DMS79 treated with DMSO at 0.1 percent for 48 hours (cell line): ENCODE data around the gene ZNF500.
"Not testable (repeated sequence)": the region's sequence is repeated elsewhere in the genome, so short reads cannot be mapped to it uniquely, and the experiment has no call there.

ENCODE experiments used
- DNase-seq: peaks from one replicate; lab custom pipeline; 2025; lab: John Stamatoyannopoulos, UW

Gene ZNF500

DNA sequence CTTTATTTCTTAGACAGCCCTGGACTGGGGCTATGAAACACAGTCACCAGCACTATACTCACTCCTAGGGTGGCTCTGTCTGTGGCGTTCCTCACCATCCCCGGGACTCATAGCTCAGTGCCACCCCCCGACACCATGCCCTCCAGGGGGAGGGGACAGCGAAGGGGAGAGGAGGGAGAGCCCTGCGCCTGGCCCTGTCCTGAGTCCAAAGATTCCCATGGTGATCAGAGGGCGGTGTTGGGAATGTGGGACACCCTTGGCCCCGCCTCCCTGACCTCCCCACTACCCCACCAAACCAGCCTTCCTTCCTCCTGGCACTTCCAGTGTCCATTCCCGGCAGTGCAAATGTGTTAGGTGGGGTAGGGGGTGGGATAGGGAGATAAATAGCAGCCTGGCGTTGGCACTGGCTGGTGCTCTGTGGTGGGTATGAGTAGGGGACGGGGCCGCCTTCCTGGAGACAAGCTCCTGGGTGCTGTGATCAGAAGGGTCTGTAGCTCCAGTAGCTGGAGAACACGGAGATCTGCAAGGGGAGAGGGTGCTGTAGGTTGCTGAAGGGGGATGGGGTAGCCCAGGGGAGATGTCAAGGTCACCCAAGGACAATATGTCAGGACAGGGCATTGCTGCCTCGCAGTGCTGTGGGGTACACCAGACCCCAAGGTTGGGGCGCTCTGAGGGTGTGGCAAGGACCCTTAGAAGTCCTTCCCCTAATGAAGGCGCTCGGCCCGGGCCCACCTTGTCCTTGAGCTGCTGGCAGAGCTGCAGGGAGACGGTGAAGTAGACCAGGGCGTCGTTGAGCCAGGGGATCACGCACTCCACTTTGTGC lies 30.2 kb upstream of the ZNF500 start:
- DNase-seq: no peak

DNA sequence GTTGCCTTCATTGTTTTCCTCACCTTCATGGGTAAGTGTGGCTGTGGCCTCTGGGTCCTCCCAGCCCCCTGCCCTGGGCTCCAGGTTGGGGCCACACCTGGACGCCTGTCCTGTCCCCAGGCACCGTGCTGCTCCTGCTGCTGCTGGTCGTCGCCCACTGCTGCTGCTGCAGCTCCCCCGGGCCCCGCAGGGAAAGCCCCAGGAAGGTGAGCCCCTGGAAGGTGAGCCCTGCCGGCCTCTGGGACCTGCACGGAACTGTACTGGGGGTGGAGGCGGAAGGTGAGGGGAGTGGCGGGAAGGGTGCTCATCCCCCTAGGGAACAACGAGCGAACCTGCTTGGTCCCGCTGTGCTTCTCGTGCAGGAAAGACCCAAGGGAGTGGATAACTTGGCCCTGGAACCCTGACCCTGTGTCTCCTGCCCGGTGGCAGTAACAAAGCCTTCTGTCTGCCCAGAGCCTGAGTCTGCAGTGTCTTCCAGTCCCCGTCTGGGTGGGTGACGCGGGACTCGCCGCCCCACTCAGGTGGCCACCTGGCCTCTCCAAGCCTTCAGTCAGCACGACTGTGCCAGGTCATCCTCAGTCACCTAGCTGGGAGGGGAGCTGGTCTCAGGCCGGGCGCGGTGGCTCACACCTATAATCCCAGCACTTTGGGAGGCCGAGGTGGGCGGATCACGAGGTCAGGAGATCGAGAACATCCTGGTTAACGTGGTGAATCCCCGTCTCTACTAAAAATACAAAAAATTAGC lies 29.0 kb upstream of the ZNF500 start:
- no peak for DNase-seq

DNA sequence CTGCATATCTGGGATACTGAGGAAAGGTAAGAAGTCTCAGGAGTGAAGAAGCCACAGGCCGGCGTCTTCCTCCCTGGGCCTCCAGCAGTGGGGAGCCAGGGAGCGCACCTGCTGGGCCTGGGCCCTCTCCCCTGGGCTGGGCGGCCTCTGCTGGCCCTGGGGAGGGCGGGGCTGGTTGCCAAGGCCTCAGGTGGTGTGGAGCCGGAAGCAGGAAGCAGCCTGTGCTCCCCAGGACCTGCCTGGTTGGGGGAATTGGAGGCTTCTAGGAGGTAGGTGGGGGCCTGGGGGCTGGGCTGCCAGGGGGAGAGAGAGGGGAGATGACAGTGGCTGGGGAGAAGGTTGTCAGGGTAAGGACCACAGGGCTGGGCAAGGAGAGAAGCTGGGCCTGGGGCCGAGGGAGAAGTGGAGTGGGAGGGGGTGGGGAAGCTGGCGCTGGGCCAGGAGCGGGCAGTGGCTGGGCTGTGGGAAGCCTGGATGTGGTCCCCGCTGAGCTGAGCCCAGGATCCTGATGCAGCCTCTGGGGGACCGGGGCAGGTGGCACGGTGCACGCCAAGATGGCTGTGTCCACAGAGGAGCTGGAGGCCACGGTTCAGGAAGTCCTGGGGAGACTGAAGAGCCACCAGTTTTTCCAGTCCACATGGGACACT lies 28.3 kb upstream of the ZNF500 start, which contains the start of gene SMIM22:
Gene SMIM22 (plus strand): TSS at position 189 of the 647 bp plus-strand sequence. CDS start 366 bp downstream, at position 555.
- peak; percentile 81 for DNase-seq

DNA sequence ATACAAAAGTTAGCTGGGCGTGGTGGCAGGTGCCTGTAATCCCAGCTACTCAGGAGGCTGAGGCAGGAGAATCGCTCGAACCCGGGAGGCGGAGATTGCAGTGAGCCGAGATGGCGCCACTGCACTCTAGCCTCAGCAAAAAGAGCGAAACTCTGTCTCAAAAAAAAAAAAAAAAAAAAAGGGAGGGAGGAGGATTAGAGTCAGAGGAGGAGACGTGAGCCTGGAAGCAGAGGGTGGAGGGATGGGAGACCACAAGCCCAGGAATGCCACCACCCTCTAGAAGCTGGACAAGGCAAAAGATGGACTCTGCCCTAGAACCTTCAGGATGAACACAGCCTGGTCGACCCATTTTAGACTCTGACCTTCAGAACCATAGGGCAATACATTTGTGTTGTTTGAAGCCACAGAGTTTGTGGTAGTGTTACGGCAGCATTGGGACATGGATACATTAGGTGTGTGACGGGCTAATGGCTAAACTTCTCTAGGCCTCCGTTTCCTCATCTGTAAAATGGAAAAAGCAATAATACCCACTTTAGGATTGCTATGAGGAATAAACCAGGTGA lies 26.1 kb upstream of the ZNF500 start:
- DNase-seq: no peak

DNA sequence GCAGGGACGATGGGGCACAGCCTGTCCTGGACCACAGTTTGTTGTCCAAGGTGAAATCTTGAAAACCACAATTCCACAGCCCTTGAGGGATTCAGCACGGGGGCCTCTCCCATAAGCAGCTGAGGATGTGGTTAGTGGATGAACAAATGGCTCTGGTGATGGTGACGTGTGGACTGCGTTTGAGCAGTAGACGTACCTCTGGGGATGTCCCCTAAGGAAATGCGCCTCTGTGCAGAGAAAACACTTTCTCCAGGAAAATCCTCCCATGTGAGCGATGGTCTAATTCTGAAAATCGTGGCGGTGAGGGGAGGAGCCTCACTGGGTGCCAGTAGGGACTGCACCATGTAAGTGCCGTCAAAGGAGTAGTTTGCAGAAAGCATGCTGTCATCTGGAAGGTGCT lies 23.9 kb upstream of the ZNF500 start:
- DNase-seq: no peak

DNA sequence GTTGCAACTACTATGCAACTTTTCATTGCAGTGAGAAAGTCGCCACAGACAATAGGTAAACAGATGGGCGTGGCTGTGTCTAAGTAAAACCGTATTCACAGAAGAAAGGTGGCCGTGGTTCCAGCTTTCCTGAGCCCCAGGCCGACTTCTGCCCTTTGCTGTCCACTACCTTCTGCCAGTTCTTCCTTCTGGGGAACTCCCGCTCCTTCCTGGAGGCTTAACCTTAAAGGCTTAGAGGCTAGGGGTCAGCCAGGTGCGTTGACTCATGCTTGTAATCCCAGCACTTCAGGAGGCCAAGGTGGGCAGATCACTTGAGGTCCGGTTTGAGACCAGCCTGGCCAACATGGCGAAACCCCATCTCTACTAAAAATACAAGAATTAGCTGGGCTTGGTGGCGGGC lies 23.3 kb upstream of the ZNF500 start:
- no peak for DNase-seq

DNA sequence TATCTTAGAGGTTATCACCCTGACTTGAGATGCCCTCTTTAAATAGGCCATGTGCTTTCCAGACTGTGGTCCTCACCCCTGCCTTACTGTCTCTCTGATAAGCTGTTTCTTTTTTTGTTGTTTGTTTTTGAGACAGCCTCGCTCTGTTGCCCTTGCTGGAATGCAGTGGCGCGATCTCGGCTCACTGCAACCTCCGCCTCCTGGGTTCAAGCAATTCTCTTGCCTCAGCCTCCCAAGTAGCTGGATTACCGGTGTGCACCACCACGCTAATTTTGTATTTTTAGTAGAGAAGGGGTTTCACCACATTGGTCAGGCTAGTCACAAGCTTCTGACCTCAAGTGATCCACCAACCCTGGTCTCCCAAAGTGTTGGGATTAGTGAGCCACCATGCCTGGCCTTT lies 21.9 kb upstream of the ZNF500 start:
- DNase-seq: no peak

DNA sequence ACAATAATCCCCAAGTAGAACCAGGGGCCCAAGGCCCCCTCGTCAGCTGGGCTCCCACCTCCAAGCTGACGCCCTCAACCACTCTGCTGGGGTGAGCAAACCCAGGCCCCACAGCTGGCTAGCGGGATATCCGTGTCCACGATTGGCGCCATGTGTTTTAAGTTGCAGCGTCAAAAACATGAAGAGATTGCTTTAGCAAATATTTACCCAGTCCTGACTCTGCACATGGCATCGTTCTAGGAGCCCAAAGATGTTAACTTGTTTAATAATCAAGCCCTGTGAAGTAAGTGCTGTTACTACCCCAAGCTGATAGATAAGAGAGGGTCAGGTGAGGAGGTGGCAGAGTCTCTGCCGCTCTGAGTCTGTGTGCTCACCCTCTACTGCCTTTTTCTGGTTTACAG lies 21.5 kb upstream of the ZNF500 start:
- no peak for DNase-seq

DNA sequence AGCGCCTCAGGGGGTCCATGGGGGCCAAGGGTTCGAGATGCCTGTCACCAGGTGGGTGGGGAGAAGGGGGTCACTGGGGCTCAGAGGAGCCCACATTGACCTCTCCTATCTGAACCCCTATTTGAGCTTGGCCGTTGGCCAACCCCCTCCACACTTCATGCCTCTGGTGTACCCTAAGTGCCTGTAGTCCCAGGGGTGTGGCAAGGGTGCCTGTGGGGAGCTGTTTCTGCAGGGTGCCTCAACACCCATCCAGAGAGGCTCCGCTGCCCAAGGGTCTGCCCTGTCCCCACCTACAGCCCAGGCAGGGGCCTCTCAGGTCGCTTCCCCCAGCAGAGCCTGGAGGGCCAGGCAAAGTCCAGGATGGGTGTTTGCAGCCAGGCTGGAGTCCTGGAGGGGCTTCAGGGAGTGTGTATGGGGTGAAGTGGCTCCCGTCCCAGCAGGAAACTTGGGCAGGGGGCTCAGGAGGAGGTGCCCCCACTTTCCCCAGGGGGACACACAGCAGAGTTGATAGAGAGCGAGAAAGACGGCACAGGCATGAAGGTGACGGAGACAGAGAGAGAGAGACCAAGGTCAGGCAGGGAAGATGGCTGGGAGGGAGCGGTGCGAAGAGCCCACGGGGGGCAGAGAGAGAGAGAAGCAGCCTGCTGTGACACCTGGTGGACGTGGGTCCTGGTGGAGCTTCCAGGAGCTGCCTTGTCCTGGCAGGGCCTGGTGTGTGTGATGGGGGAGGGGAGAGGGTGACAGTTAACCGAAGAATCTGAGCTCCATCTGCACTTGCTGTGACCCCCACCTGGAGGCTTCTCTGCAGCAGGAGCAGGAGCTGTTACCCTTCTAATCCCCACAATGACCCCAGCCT lies 20.9 kb upstream of the ZNF500 start, which contains the start of gene SEPTIN12:
Gene SEPTIN12 (minus strand): TSS at position 719 of the 856 bp plus-strand sequence. CDS start 700 bp downstream, at position 19.
- DNase-seq: no peak

DNA sequence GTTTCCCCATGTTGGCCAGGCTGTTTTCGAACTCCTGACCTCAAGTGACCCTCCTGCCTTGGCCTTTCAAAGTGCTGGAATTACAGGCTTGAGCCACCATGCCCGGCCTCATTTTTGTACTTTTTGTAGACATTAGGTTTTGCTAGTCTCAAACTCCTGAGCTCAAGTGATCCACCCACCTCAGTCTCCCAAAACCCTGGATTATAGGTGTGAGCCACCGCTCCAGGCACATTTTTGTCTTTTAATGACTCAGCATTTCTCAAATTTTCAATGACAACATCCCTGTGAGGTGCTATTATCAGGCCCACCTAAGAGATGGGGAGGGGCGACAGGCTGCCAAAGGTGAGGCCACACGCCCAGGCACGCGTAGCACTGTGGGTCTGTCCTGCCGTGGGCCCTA lies 20.1 kb upstream of the ZNF500 start:
- no peak for DNase-seq

DNA sequence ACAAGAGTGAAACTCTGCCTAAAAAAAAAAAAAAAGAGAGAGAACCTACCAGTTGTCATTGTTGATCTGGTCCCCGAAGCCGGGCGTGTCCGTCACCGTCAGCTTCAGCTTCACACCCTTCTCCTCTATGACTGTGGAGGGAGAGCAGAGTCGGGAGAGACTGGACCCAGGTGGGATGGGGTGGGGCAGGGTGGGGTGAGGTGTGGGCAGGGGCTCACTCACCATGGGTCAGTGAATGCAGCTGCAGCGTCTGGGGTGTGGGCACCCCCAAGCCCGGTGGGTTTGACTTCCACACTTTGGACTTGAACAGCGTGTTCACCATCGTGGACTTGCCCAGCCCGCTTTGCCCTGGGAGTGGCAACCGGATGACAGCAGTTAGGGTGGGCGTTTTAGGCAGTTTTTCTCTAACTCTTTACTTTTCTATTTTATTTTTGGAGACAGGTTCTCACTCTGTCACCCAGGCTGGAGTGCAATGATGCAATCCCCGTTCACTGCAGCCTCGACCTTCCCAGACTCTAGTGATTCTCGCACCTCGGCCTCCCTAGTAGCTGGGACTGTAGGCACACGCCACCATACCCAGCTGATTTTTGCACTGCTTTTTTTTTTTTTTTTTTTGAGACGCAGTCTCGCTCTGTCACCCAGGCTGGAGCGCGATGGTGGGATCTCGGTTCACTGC lies 18.9 kb upstream of the ZNF500 start:
- no peak for DNase-seq

DNA sequence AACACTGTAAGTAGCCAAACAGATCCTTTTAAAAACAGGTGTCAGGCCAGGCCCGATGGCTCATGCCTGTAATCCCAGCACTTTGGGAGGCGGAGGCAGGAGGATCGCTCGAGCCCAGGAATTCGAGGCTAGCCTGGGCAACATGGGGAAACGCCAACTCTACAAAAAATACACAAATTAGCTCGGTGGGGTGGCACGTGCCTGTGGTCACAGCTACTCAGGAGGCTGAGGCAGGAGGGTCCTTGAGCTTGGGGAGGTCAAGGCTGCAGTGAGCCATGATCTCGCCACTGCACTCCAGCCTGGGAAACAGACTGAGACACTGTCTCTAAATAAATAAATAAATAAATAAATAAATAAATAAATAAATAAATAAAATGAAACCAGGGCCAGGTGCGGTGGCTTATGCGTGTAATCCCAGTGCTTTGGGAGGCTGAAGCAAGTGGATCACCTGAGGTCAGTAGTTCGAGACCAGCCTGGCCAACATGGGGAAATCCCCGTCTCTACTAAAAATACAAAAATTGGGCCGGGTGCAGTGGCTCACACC lies 17.6 kb upstream of the ZNF500 start:
- DNase-seq: not testable (repeated sequence)

DNA sequence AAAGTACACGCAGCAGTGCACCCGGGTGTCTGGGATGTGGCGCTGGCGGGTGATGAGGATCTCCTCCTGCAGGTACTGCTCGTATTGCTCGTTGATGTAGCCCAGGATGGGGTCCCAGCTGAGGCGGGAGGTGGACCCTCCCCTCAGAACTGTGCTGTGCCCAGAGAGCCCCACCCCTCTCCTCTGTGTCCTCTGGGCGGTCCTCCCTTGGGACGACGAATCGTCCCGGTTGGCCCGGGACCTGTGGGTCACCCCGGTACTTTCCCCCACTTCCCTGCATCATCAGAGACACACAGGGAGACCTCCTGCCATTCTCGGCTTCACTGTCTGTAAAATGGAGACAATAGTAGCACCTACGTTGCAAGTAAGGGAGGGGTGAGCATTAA lies 17.0 kb upstream of the ZNF500 start:
- no peak for DNase-seq

DNA sequence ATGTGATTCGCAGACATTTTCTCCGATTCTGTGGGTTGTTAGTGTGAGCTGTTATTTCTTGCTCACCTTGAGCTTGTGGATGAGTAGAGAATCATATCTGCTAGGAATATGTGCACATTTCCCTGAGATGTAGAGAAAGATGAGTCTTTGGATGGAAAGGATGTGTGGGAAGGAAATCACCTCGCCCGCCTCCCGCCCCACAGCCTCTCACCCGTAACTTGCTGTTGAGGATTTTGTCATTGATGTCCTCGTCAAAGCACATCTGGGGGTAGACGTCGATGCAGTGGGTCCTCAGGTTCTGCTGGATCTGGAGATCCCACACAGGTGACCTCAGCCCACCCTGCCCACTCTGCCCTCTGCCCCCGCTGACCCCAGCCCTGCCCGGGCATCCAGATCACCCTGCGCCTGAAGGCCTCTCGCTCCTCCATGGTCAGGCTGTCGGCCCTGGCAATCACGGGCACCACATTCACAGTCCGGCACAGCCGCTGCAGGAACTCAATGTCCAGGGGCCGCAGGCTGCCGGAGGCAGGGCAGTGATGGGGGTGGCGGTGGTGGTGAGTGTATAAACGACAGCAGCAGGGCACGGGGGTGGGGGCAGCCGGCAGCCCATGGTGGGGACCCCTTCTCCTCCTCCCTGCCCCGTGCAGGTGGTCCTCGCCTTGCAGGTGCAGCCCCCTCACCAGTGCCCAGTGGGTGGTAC lies 16.4 kb upstream of the ZNF500 start:
- DNase-seq: no peak

DNA sequence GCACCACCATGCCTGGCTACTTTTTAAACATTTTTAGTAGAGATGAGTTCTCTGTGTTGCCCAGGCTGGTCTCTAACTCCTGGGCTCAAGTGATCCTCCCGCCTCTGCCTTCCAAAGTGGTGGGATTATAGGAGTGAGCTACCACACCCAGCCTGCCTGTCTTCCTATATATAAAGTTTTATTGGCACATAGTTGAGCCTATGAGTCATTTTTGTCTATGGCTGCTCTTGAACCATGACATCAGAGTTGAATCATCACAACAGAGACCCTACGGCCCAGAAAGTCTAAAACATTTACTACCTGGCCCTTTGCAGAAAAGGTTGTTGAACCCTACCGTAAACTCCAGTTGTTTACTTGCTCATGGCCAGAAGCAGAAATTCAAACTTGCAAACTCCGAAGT lies 13.3 kb upstream of the ZNF500 start:
- DNase-seq: no peak

DNA sequence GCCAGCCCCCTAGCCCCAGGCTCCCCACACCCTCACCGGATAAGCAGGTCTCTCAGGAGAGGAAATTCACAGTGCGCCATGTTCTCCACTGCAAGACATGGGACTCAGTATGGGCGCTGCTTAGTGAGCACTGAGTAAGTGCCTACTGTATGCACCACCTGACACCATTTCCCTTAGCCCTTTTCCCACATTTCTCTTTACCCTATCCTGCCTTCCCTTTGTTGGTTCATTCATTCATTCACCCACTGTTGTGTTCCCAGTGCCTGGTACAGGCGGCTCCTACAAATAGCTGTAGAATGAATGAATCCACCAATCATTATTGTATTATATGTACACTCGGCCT lies 11.1 kb upstream of the ZNF500 start:
- DNase-seq: no peak

DNA sequence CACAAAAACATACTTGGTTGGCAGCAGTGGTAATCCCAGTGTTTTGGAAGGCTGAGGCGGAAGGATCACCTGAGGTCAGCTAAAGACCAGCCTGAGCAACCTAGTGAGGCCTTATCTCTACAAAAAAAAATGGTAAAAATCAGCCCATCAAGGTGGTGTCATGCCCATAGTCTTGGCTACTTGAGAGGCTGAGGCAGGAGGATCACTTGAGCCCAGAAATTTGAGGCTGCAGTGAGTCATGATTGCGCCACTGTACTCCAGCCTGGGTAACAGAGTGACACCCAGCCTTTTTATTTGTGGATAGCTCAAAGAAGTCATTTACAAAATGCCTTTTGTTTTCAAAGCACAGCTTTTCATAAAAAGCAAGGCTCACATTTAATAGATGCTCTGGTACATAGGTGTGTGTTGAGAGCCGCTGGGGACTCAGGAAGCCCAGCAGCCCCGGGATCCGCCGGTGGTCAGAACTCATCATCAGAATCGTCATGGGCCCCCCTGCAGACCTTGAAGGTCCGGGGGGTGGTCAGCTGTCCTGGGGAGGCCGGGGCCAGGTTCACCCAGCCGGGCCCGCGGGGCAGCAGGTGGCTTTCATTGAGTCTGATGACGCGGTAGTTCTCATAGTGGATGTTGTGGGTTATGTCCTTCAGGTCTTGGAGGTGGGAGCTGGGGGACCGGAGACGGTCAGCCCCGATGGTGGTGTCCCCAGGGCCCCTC lies 10.5 kb upstream of the ZNF500 start:
- no peak for DNase-seq

DNA sequence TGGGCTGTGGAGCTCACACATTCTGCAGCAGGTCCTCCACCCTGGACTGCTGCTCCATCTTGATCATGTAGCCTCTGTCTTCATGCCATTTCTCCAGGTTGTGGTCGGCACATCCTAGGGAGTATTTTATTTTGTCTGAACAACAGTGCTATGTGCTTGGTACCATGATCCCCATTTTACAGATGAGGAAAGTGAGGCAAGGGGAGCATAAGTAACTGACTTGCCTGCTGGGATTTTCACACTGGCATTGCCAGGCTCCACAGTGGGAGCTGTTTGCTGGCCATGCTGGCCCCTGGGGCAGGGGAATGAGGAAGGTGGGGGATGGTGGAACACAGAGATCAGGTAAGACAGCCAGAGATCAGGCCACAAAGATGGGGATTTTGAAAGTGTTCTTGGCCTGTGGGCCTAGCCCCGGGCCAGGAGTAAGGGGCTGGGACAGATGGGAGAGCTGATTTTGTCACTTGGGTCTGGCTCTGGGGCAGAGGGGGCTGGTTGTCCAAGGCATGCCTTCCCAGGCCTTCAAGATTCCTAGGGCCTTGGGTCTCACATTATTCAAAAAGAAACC lies 9.3 kb upstream of the ZNF500 start:
- DNase-seq: no peak

DNA sequence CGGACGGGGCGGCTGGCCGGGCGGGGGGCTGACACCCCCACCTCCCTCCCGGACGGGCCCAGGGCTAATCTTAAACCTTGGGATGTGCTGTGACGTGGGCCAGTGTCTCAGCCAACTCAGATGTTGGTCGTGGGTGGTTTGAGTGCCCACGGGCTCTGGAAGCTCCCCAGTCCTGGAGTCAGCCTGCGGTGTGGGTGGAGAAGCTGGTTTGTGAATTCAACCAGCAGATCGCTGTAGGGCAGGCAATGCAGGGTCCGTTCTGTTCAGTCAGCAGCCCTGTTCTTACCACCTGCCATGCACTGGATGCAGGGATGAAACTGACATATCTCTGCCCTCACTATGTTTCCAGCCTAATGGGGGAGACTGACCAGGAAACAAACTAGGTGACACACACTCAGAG lies 8.0 kb upstream of the ZNF500 start:
- DNase-seq: no peak
